H9 (cell line): ENCODE data around the gene CCSER1. TPM values are rescaled to one million over a fixed set of nuclear protein-coding genes. Genes with fewer than 3 reads are reported as not detected.

Source experiments
- DNase-seq: peaks from one replicate; pipeline ENCODE4 v3.0.0-alpha.2; 2017
- H2AFZ ChIP-seq: one replicate; pipeline ENCODE4 v1.6.1; 2013; ENCODE audit warnings: mild to moderate bottlenecking, low read length, control low read depth, moderate library complexity
- H2AK5ac ChIP-seq: 2 replicates; pipeline ENCODE4 v1.6.1; 2013; ENCODE audit warnings: low read length, control low read depth, mixed read lengths; ENCODE audit not compliant: insufficient read length
- H2BK120ac ChIP-seq: one replicate; pipeline ENCODE4 v1.6.1; 2013; ENCODE audit warnings: low read depth, mild to moderate bottlenecking, low read length, control low read depth, inconsistent platforms; ENCODE audit not compliant: poor library complexity, severe bottlenecking
- H2BK12ac ChIP-seq: 2 replicates; pipeline ENCODE4 v1.6.1; 2013; ENCODE audit warnings: low read length, control low read depth, mixed read lengths, low read depth; ENCODE audit not compliant: insufficient read length
- H2BK15ac ChIP-seq: 2 replicates; pipeline ENCODE4 v1.6.1; 2013; ENCODE audit warnings: low read depth, low read length, control low read depth
- H2BK20ac ChIP-seq: one replicate; pipeline ENCODE4 v1.6.1; 2013; ENCODE audit warnings: low read depth, mild to moderate bottlenecking, low read length, control low read depth, inconsistent platforms; ENCODE audit not compliant: poor library complexity, severe bottlenecking
- H2BK5ac ChIP-seq: 2 replicates; pipeline ENCODE4 v1.6.1; 2013; ENCODE audit warnings: low read length, control low read depth, mixed read lengths; ENCODE audit not compliant: insufficient read length
- H3K14ac ChIP-seq: 2 replicates; pipeline ENCODE4 v1.6.1; 2013; ENCODE audit warnings: low read length, control low read depth; ENCODE audit not compliant: insufficient read depth
- H3K18ac ChIP-seq: 2 replicates; pipeline ENCODE4 v1.6.1; 2013; ENCODE audit warnings: low read depth, mild to moderate bottlenecking, mixed read lengths, low read length, control low read depth; ENCODE audit not compliant: insufficient read length
- H3K23ac ChIP-seq: 2 replicates; pipeline ENCODE4 v1.6.1; 2013; ENCODE audit warnings: low read length, control low read depth, mixed read lengths, low read depth; ENCODE audit not compliant: insufficient read length
- H3K23me2 ChIP-seq: 2 replicates; pipeline ENCODE4 v1.6.1; 2013; ENCODE audit warnings: low read depth, mild to moderate bottlenecking, mixed read lengths, low read length, control low read depth; ENCODE audit not compliant: insufficient read length, poor library complexity, severe bottlenecking
- H3K27ac ChIP-seq: 2 replicates; pipeline ENCODE4 v1.5.1; 2013; ENCODE audit warnings: low read length, control low read depth, mixed read lengths, low read depth; ENCODE audit not compliant: insufficient read length
- H3K27me3 ChIP-seq: 2 replicates; pipeline ENCODE4 v1.6.1; 2013; ENCODE audit warnings: low read length, control low read depth, inconsistent platforms; ENCODE audit not compliant: insufficient read depth
- H3K4ac ChIP-seq: 2 replicates; pipeline ENCODE4 v1.6.1; 2013; ENCODE audit warnings: low read depth, mild to moderate bottlenecking, control low read depth, inconsistent platforms, low read length, moderate library complexity
- H3K4me1 ChIP-seq: 2 replicates; pipeline ENCODE4 v1.6.1; 2013; ENCODE audit warnings: low read length, control low read depth, inconsistent platforms; ENCODE audit not compliant: insufficient read depth
- H3K4me2 ChIP-seq: 2 replicates; pipeline ENCODE4 v1.6.1; 2013; ENCODE audit warnings: low read length, control low read depth, mixed read lengths; ENCODE audit not compliant: insufficient read length, insufficient read depth
- H3K56ac ChIP-seq: 2 replicates; pipeline ENCODE4 v1.6.1; 2013; ENCODE audit warnings: low read depth, mild to moderate bottlenecking, mixed read lengths, low read length, control low read depth; ENCODE audit not compliant: insufficient read length
- H3K79me1 ChIP-seq: 2 replicates; pipeline ENCODE4 v1.6.1; 2013; ENCODE audit warnings: low read depth, mild to moderate bottlenecking, moderate library complexity, low read length, control low read depth, inconsistent platforms; ENCODE audit not compliant: insufficient read depth, poor library complexity, severe bottlenecking
- H3K79me2 ChIP-seq: 2 replicates; pipeline ENCODE4 v1.6.1; 2013; ENCODE audit warnings: low read length, control low read depth, inconsistent platforms; ENCODE audit not compliant: insufficient read depth
- H3K9ac ChIP-seq: 2 replicates; pipeline ENCODE4 v1.6.1; 2013; ENCODE audit warnings: low read length, control low read depth, mixed read lengths; ENCODE audit not compliant: insufficient read length; ENCODE audit errors: extremely low read depth
- H3K9me3 ChIP-seq: one replicate; pipeline ENCODE4 v1.6.1; 2013; ENCODE audit warnings: low read depth, low read length, inconsistent platforms; ENCODE audit not compliant: control insufficient read depth
- H3T11ph ChIP-seq: one replicate; pipeline ENCODE4 v1.6.1; 2013; ENCODE audit warnings: mild to moderate bottlenecking, low read length, control low read depth, inconsistent platforms
- H4K20me1 ChIP-seq: one replicate; pipeline ENCODE4 v1.6.1; 2013; ENCODE audit not compliant: control insufficient read depth, insufficient read length, insufficient read depth
- H4K5ac ChIP-seq: 2 replicates; pipeline ENCODE4 v1.6.1; 2013; ENCODE audit warnings: low read depth, mild to moderate bottlenecking, mixed read lengths, low read length, control low read depth; ENCODE audit not compliant: insufficient read length
- H4K8ac ChIP-seq: replicated peaks from 2 replicates; pipeline ENCODE4 v1.6.1; 2013; ENCODE audit warnings: low read length, control low read depth, mixed read lengths, low read depth; ENCODE audit not compliant: insufficient read length
- H4K91ac ChIP-seq: 2 replicates; pipeline ENCODE4 v1.6.1; 2013; ENCODE audit warnings: low read depth, mild to moderate bottlenecking, moderate library complexity, mixed read lengths, low read length, control low read depth; ENCODE audit not compliant: insufficient read length
- H3K27ac Mint-ChIP-seq, 3 experiments: 2 replicates in 2 of 3; 3 replicates in 1 of 3; pipeline ENCODE4 v1.8.0; 2020 to 2021; ENCODE audit warnings: mixed read lengths in 3 of 3, mild to moderate bottlenecking in 1 of 3, moderate library complexity in 1 of 3
- H3K27me3 Mint-ChIP-seq: 2 replicates; pipeline ENCODE4 v1.8.0; 2021; ENCODE audit warnings: low read depth, mild to moderate bottlenecking, moderate library complexity, mixed read lengths
- H3K36me3 Mint-ChIP-seq, 3 experiments: 2 replicates in 2 of 3; 3 replicates in 1 of 3; pipeline ENCODE4 v1.8.0; 2020 to 2021; ENCODE audit warnings: low read depth in 3 of 3, mixed read lengths in 3 of 3; ENCODE audit not compliant: insufficient read depth in 1 of 3
- H3K4me1 Mint-ChIP-seq, 2 experiments: 2 replicates each; pipeline ENCODE4 v1.8.0; 2020; ENCODE audit warnings: mixed read lengths in 2 of 2
- H3K4me3 Mint-ChIP-seq, 2 experiments: 2 replicates in 1 of 2; 3 replicates in 1 of 2; pipeline ENCODE4 v1.8.0; 2020 to 2021; ENCODE audit warnings: mild to moderate bottlenecking in 2 of 2, mixed read lengths in 2 of 2, moderate library complexity in 1 of 2
- H3K9me3 Mint-ChIP-seq, 2 experiments: 2 replicates in 1 of 2; 3 replicates in 1 of 2; pipeline ENCODE4 v1.8.0; 2020; ENCODE audit warnings: mild to moderate bottlenecking in 2 of 2, mixed read lengths in 2 of 2, moderate library complexity in 1 of 2
- WGBS: extraction: QIAGEN DNeasy Blood & Tissue Kit; methylation state at CpG from one replicate; pipeline ENCODE4 v1.1.7; 2013; ENCODE audit warnings: missing lambda C conversion rate, low lambda C conversion rate, mixed read lengths; ENCODE audit not compliant: insufficient read length; ENCODE audit errors: extremely low coverage; 5-methylcytosine and 5-hydroxymethylcytosine counted together
- total RNA-seq: library from RNA; stranded (reverse); gene quantifications from 2 replicates; pipeline ENCODE4 v1.2.1, GENCODE V29; 2021
- TF ChIP-seq, protein P1 (sequence below): fragments of 200-600 bp; sonication (generic); conservative IDR thresholded peaks from 3 replicates; pipeline ENCODE4 v1.8.0; 2021; ENCODE audit warnings: antibody characterized with exemption, mild to moderate bottlenecking

Gene CCSER1
- total RNA-seq, 1 experiment from 2014 or later = 0.37 TPM

GRCh38 chr4:90977726-90978125 is 850.5 kb downstream of the CCSER1 start:
- no peak overlapping the region for H3K23ac ChIP-seq
- H3K4me2 ChIP-seq = no peak overlapping the region
- no peak overlapping the region for H2BK12ac ChIP-seq
- no CpG with 5 or more reads among the region's 3 CpGs for WGBS
- no peak overlapping the region for H4K91ac ChIP-seq
- no peak overlapping the region for H2BK120ac ChIP-seq
- H3K27ac ChIP-seq = no peak overlapping the region
- H2BK5ac ChIP-seq = no peak overlapping the region
- no peak overlapping the region for H4K5ac ChIP-seq
- no peaks in the 10 kb centered on the region for H4K20me1 ChIP-seq
- no peaks in the 10 kb centered on the region; a peak in 1 of 7 replicates for H3K36me3 Mint-ChIP-seq
- H3K79me1 ChIP-seq = no peaks in the 10 kb centered on the region
- no peak overlapping the region for H3K4ac ChIP-seq
- no peak for DNase-seq
- no peak overlapping the region for H3K56ac ChIP-seq
- H2AFZ ChIP-seq = no peak overlapping the region
- no peaks in the 10 kb centered on the region for H3K79me2 ChIP-seq
- H2AK5ac ChIP-seq = no peak overlapping the region
- H3K14ac ChIP-seq = no peak overlapping the region
- no peak overlapping the region for H2BK15ac ChIP-seq
- no peaks in the 10 kb centered on the region; a peak in 1 of 5 replicates for H3K9me3 Mint-ChIP-seq
- H3K27ac Mint-ChIP-seq = no peak overlapping the region
- H3K4me3 Mint-ChIP-seq = no peak overlapping the region
- TF ChIP-seq, protein P1, sequence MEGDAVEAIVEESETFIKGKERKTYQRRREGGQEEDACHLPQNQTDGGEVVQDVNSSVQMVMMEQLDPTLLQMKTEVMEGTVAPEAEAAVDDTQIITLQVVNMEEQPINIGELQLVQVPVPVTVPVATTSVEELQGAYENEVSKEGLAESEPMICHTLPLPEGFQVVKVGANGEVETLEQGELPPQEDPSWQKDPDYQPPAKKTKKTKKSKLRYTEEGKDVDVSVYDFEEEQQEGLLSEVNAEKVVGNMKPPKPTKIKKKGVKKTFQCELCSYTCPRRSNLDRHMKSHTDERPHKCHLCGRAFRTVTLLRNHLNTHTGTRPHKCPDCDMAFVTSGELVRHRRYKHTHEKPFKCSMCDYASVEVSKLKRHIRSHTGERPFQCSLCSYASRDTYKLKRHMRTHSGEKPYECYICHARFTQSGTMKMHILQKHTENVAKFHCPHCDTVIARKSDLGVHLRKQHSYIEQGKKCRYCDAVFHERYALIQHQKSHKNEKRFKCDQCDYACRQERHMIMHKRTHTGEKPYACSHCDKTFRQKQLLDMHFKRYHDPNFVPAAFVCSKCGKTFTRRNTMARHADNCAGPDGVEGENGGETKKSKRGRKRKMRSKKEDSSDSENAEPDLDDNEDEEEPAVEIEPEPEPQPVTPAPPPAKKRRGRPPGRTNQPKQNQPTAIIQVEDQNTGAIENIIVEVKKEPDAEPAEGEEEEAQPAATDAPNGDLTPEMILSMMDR = no peak
- no peak overlapping the region for H2BK20ac ChIP-seq
- no peak overlapping the region for H3T11ph ChIP-seq
- H3K23me2 ChIP-seq = no peaks in the 10 kb centered on the region
- no peak overlapping the region for H4K8ac ChIP-seq
- no peaks in the 10 kb centered on the region for H3K4me1 ChIP-seq
- H3K9me3 ChIP-seq = no peaks in the 10 kb centered on the region
- no peaks in the 10 kb centered on the region for H3K27me3 ChIP-seq
- H3K27me3 Mint-ChIP-seq = no peaks in the 10 kb centered on the region
- H3K4me1 Mint-ChIP-seq = peaks cover 2 to 7% of the 10 kb centered on the region in 2 experiments
- no peak overlapping the region for H3K9ac ChIP-seq
- no peak overlapping the region for H3K18ac ChIP-seq
